Measurements from ENCODE around the gene SPON1.

The SPON1 gene

DNA sequence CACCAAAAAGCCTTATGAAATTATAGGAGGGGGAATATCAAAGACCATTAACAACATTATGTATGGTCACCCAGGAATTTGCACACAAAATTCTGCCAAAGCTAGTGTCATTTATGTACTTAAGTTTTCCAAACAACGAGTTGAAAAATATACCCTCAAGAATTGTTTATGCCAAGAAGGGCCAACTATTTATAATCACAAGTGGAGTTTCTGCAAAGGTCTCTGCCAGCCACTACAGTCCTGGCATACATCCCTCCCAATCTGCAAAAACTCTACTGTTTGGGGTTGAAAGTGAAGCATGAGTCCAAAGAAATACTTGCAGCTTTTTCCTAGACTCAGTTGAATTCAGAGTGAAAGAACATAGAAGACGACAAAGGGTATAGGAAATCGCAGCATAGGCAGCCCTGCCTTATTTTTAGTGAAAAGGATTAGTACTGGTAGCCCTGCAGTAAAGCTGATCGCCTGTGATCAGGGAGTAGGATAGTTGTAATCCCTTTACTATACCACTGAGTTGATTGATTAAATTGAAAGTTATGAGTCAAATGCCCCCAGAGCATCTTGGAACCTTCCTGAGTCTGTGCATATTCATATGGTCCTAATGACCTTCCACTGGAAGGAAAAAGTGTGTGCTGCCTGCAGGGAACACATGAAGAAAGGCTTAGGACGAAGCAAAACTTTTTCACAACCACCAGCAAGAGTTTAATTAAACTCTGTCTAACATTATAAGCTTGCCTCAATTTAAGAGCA is 144.0 kb downstream of the SPON1 start:
- Histone ChIP-seq H3K4me1 (ENCODE audit: low read length) (no peaks in the 10 kb centered on the region), H3K4me3 (ENCODE audit: low read length) (no peak overlapping the region), H3K4me2 (ENCODE audit: low read depth, low read length) (no peak overlapping the region), H3K27me3 (replicated peaks; ENCODE audit: insufficient read depth, low read length) (no peaks in the 10 kb centered on the region), H4K20me1 (ENCODE audit: insufficient read depth, low read length) (no peaks in the 10 kb centered on the region), H3K79me2 (ENCODE audit: low read length) (no peaks in the 10 kb centered on the region), H3K9me3 (replicated peaks; ENCODE audit: insufficient read depth, low read length) (no peaks in the 10 kb centered on the region), H3K36me3 (replicated peaks; ENCODE audit: insufficient read depth, low read length) (no peaks in the 10 kb centered on the region), H3K27ac (ENCODE audit: low read length) (no peak overlapping the region), H3K9ac (ENCODE audit: low read length) (no peak overlapping the region), H3F3A (ENCODE audit: insufficient read depth, low read length) (no peaks in the 10 kb centered on the region), H2AFZ (ENCODE audit: low read length) (no peak overlapping the region), H3K9me2 (replicated peaks; ENCODE audit: insufficient read depth, low read length) (no peaks in the 10 kb centered on the region)
- TF ChIP-seq EZH2phosphoT487 (IDR thresholded peaks at IDR 0.05; ENCODE audit: low read length) (no peak), CTCF (IDR thresholded peaks at IDR 0.05; ENCODE audit: low read length) (no peak), EZH2 (optimal IDR thresholded peaks at IDR 0.05; ENCODE audit: low read depth, low read length) (no peak)
- no peak for DNase-seq

- Histone ChIP-seq H3F3A (ENCODE audit: insufficient read depth, low read length) (no peaks in the 10 kb centered on the region), H3K27ac (ENCODE audit: low read length) (no peak overlapping the region), H4K20me1 (ENCODE audit: insufficient read depth, low read length) (no peaks in the 10 kb centered on the region), H3K4me2 (ENCODE audit: low read depth, low read length) (no peak overlapping the region), H3K27me3 (replicated peaks; ENCODE audit: insufficient read depth, low read length) (no peaks in the 10 kb centered on the region), H3K9ac (ENCODE audit: low read length) (no peak overlapping the region), H3K79me2 (ENCODE audit: low read length) (no peaks in the 10 kb centered on the region), H3K4me1 (ENCODE audit: low read length) (no peaks in the 10 kb centered on the region), H2AFZ (ENCODE audit: low read length) (no peak overlapping the region), H3K36me3 (replicated peaks; ENCODE audit: insufficient read depth, low read length) (no peaks in the 10 kb centered on the region), H3K9me2 (replicated peaks; ENCODE audit: insufficient read depth, low read length) (no peaks in the 10 kb centered on the region), H3K9me3 (replicated peaks; ENCODE audit: insufficient read depth, low read length) (no peaks in the 10 kb centered on the region), H3K4me3 (ENCODE audit: low read length) (no peak overlapping the region)
- no peak for DNase-seq
- TF ChIP-seq EZH2 (optimal IDR thresholded peaks at IDR 0.05; ENCODE audit: low read depth, low read length) (no peak), CTCF (IDR thresholded peaks at IDR 0.05; ENCODE audit: low read length) (no peak), EZH2phosphoT487 (IDR thresholded peaks at IDR 0.05; ENCODE audit: low read length) (no peak)
Observed at GRCh38 chr11:14107050-14107430, 144.5 kb downstream of the SPON1 start.

DNA sequence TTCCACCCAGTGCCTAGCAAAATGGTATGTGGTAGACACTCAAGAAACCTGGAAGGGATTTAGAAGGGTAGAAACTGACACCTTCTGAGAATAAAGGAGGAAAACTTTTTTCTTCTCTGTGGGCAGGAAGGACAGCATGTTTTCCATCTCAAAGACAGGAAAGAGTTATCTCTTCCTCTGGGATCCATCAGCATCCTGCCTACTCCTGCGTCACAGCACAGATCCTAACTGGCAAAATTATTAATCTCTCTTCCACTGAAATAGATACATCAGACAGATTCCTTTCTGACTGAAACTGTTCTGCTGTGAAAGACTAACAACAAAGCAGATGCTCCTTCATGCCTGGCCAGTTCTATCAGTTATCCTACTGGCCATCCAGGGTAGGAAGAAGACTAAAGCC is 147.2 kb downstream of the SPON1 start:
- DNase-seq, result no peak
- no peak overlapping the region for H3K9ac ChIP-seq (ENCODE audit: low read length)
- H3K4me2 ChIP-seq (ENCODE audit: low read depth, low read length), result no peak overlapping the region
- H3K36me3 ChIP-seq (replicated peaks; ENCODE audit: insufficient read depth, low read length), result no peaks in the 10 kb centered on the region
- TF ChIP-seq CTCF (IDR thresholded peaks at IDR 0.05; ENCODE audit: low read length), result no peak
- TF ChIP-seq EZH2 (optimal IDR thresholded peaks at IDR 0.05; ENCODE audit: low read depth, low read length), result no peak
- no peak for TF ChIP-seq EZH2phosphoT487 (IDR thresholded peaks at IDR 0.05; ENCODE audit: low read length)
- H4K20me1 ChIP-seq (ENCODE audit: insufficient read depth, low read length), result no peaks in the 10 kb centered on the region
- H3K27me3 ChIP-seq (replicated peaks; ENCODE audit: insufficient read depth, low read length), result no peaks in the 10 kb centered on the region
- H3K9me2 ChIP-seq (replicated peaks; ENCODE audit: insufficient read depth, low read length), result no peaks in the 10 kb centered on the region
- no peak overlapping the region for H3K4me3 ChIP-seq (ENCODE audit: low read length)
- H3F3A ChIP-seq (ENCODE audit: insufficient read depth, low read length), result no peaks in the 10 kb centered on the region
- H2AFZ ChIP-seq (ENCODE audit: low read length), result no peak overlapping the region
- H3K9me3 ChIP-seq (replicated peaks; ENCODE audit: insufficient read depth, low read length), result no peaks in the 10 kb centered on the region
- no peaks in the 10 kb centered on the region for H3K4me1 ChIP-seq (ENCODE audit: low read length)
- H3K79me2 ChIP-seq (ENCODE audit: low read length), result no peaks in the 10 kb centered on the region
- H3K27ac ChIP-seq (ENCODE audit: low read length), result no peak overlapping the region
